K562 (cell line): ENCODE results near the gene TBC1D16. TPM values are rescaled to one million over a fixed set of nuclear protein-coding genes. Genes with fewer than 3 reads are reported as not detected.

Source experiments
- CAMTA2 ChIP-seq: fragments of 250-450 bp; sonication (Bioruptor Pico); conservative IDR thresholded peaks from 2 replicates; pipeline ENCODE4 v1.5.1; 2022
- CCAR2 ChIP-seq: fragments of 200-400 bp; formaldehyde crosslinking; IDR thresholded peaks from 2 replicates; pipeline ENCODE4 v1.6.1; 2017; ENCODE audit warnings: mild to moderate bottlenecking, low read depth, low read length
- HOMEZ ChIP-seq: fragments of 250-450 bp; sonication (Bioruptor Pico); IDR thresholded peaks from 2 replicates; pipeline ENCODE4 v1.4.0; 2020; ENCODE audit warnings: mild to moderate bottlenecking, moderate library complexity
- RBM39 ChIP-seq: fragments of 200-400 bp; formaldehyde crosslinking; optimal IDR thresholded peaks from 2 replicates; pipeline ENCODE3; 2018; ENCODE audit warnings: low read depth, low read length
- TSHZ1 ChIP-seq: fragments of 250-450 bp; sonication (Bioruptor Pico); IDR thresholded peaks from 2 replicates; pipeline ENCODE4 v1.4.0; 2020; ENCODE audit warnings: mild to moderate bottlenecking, moderate library complexity
- polyA plus RNA-seq, 8 experiments: library from polyadenylated mRNA; depleted of rRNA in 4 of 8; stranded (reverse) in 5 of 8; unstranded in 3 of 8; fragments of >200 nt; fragmentation: Nextera tagmentation in 2 of 8; fragmentation: Illumina TruSeq in 1 of 8; extraction: Ambion mirVana in 2 of 8; extraction: Trizol in 1 of 8; gene quantifications; 2 replicates each; pipeline versions ENCODE4 v1.2.1 to v1.2.3, GENCODE V29; 2011 to 2014; ENCODE audit warnings: inconsistent platforms in 1 of 8, missing spikeins in 1 of 8
- total RNA-seq, 7 experiments: library from RNA; depleted of rRNA in 6 of 7; stranded (reverse); fragments of >200 nt in 6 of 7; fragmentation: Illumina TruSeq in 2 of 7; extraction: Trizol in 2 of 7; gene quantifications; 2 replicates each; pipeline versions ENCODE4 v1.2.1 to v1.2.3, GENCODE V29; 2011 to 2021; ENCODE audit warnings: low replicate concordance in 1 of 7

TBC1D16 gene
- total and polyA plus RNA-seq, 9 of the 15 experiments (the other 6 are each of a cell fraction or from before 2014, with no cell fraction given), result 0.01 to 0.20 (median 0.03) TPM; not detected in 1

GRCh38 chr17:79979816-79980215, 55.9 kb downstream of the TBC1D16 start (continued):
- TF ChIP-seq TSHZ1 (no peak), CCAR2 (no peak), CAMTA2 (CRISPR knock-in tag) (no peak), RBM39 (no peak), HOMEZ (CRISPR knock-in tag) (no peak)
- TF ChIP-seq, all 486 proteins: peak for 0
